Suppressor macrophage treated with lipopolysaccharide for 4 hours (primary cell): ENCODE data around the gene USP19.
A peak's percentile ranks its signal among the peaks of the same experiment; 100 is the strongest.

Experiments
- DNase-seq: peaks from one replicate; pipeline ENCODE4 v3.0.0-alpha.2; 2020

The USP19 gene, protein sequence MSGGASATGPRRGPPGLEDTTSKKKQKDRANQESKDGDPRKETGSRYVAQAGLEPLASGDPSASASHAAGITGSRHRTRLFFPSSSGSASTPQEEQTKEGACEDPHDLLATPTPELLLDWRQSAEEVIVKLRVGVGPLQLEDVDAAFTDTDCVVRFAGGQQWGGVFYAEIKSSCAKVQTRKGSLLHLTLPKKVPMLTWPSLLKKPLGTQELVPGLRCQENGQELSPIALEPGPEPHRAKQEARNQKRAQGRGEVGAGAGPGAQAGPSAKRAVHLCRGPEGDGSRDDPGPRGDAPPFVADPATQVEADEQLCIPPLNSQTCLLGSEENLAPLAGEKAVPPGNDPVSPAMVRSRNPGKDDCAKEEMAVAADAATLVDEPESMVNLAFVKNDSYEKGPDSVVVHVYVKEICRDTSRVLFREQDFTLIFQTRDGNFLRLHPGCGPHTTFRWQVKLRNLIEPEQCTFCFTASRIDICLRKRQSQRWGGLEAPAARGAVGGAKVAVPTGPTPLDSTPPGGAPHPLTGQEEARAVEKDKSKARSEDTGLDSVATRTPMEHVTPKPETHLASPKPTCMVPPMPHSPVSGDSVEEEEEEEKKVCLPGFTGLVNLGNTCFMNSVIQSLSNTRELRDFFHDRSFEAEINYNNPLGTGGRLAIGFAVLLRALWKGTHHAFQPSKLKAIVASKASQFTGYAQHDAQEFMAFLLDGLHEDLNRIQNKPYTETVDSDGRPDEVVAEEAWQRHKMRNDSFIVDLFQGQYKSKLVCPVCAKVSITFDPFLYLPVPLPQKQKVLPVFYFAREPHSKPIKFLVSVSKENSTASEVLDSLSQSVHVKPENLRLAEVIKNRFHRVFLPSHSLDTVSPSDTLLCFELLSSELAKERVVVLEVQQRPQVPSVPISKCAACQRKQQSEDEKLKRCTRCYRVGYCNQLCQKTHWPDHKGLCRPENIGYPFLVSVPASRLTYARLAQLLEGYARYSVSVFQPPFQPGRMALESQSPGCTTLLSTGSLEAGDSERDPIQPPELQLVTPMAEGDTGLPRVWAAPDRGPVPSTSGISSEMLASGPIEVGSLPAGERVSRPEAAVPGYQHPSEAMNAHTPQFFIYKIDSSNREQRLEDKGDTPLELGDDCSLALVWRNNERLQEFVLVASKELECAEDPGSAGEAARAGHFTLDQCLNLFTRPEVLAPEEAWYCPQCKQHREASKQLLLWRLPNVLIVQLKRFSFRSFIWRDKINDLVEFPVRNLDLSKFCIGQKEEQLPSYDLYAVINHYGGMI (N-terminal part only)

DNA sequence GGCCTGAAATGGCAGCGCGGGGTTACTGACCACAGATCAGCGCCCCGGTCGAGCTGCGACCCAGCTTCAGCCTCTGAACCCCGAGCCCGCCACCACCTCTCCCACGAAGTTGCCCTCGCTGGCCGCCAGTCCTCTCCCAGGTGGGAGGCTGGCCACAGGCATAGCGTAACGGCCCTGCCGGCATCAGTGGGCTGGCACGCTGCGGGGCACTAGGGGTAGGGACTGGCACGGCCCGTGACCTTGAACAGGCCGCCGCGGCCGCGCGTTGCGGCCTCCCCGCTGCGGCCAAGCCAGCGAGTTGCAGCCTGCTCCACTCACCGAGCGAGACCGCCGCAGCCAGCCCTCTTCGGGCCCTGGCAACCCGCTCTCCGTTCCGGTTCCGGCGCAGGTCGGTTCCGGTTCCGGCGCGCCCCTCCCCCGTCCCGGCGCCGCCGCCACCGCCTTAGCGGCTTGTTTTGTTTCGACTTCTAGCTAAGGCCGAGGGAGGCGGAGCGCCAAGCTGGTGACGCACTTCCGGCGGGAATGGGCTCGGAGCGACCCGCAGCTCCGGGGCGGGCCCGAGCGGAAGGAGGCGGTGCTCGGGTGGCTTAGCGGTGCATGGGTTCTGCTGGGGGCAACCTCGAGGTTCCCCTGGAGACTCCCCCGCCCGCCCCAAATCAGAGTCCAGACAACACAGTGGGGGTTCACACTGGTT lies at the start of gene USP19:
TSS of gene USP19 (minus strand) at position 386 of the 694 bp plus-strand sequence. CDS start 1,678 bp downstream, outside the sequence.
- DNase-seq = peak; percentile 97

DNA sequence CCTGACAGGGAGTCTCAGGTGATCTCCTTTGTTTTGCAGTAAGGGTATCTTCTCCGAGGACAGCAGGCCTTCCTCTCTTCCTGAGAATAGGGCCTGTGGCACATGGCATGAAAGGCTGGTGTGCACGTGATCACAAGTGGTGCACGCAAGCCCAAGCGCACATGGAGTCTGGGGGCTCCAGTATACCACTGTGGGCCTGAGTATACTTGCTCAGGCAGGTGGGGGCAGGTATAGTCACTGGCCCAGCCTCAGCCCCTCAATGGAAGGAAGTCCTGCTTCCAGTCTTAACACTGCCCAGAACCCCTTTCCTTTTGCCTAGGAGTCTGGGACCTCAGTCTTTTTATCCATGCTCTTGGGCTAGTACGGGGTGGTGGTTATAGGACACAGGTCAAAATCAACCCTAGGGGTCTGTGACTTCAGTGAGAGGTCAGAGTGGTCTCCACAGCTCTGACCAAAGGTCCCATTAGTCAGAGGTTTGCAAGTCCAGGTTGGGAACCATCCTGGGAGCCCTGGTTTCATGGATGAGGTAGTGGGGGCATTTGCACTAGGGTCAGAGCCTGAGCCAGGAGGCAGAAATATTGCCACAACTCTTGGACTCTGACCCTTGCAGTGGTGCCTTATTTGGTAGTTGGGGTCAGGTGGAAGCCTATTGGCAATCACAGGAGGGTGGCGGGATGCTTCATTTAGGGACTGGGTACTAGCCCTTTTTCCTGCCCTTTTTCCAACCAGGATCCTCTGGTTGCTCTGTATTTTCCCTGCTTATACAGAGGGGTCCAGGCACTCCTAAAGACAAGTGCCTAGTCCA lies 46.3 kb upstream of the USP19 start:
- DNase-seq = no peak

DNA sequence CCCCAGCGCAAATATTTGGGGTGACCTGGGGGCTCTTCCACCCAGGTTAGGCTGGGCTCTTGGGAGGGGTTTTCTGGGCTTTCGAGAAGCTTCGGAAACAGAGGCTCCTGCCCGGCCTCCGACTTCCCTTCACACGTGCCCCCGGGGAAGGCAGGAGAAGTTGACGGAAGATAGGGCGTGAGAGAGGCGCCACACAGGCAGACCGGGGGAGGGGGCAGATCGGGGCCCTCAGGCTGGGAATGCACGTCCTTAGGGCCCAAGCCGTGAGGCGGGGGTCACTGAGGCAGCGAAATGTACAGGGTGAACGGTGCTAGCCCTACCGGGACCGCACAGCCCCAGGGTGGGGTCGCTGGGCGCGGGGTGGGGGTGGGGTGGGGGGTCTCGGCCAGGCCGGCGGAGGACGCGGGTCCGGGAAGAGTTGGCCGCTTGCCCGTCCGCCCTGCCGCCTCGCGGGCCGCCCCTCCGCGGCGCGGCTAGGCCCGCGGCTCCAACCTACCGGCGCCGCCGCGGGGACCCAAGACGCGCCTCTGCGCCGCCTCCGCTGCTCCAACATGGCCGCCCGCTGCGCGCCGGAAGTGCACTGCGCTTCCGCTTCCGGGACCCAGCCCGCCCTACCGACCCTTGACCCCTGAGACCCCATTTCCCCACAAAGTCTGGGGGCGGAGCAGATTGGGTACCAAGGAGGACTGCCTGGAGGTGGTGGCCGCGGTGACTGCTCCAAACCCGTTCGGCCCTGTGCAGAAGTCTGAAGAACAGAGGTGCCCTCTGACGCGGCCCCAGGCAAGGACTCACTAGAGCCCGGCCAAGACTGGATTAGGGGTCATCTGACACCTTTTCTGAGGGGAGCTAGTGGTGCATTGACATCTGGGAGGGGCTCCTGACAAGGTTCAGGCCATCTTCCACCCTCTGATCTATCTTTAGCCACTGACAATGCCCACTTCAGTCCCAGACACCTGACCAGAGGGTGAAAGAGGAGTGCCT lies 45.4 kb upstream of the USP19 start, which contains the start of gene CCDC71:
TSS of gene CCDC71 (minus strand) at position 561 of the 981 bp plus-strand sequence. CDS start 2,123 bp downstream, outside the sequence.
- peak; percentile 83 for DNase-seq

DNA sequence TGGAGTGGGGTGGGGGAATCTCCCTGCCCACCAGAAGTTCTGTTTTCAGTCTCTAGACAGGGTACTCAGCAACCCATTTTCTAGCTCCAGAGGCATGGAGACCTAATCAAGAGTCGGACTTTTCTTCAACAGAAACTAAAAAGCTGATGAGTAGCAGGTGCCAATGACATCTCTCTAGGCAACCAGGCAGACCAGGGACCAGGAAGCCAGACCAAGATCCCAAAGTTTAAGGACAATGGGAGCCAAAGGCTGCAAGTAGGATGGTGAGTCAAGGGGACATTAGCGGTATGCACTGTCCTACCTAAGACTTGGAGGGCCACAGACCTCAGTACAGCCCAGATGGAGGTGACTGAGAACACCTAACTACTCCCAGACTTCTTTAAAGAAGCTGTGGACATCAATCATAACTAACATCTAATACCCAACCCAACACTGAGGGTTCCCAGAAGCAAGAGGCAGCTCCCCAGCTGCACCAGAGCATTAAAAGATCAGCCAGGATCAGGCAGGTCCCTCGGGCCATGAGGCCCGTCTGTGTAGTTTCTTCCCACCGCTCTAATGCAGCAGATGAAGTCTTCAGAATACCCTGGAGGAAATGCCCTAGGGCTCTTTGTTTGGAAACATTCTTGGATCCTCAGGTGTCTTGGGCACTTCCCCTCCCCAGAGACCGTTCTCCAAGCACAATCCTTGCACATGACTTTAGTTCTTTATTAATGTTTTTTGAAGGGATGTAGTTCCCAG lies 44.5 kb upstream of the USP19 start:
- no peak for DNase-seq

DNA sequence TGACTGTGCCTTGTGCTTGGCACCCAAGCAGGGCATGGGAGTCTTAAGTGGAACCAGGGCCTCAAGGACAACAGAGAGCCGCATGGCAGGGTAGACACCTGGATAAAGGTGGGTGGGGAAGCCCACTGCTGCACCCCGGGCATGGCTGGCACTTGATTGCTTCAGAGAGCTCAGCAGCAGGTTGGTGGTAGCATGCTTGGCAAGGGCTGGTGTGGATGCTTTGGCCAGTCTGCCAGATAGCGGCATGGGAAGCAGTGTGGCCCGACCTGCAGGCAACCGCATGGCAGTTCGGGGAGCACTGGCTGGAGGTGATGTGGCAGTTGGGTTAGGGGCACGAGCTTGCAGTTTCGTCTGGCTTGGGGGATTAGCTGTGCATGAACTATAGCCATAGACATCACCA lies 43.0 kb upstream of the USP19 start:
- DNase-seq = no peak

DNA sequence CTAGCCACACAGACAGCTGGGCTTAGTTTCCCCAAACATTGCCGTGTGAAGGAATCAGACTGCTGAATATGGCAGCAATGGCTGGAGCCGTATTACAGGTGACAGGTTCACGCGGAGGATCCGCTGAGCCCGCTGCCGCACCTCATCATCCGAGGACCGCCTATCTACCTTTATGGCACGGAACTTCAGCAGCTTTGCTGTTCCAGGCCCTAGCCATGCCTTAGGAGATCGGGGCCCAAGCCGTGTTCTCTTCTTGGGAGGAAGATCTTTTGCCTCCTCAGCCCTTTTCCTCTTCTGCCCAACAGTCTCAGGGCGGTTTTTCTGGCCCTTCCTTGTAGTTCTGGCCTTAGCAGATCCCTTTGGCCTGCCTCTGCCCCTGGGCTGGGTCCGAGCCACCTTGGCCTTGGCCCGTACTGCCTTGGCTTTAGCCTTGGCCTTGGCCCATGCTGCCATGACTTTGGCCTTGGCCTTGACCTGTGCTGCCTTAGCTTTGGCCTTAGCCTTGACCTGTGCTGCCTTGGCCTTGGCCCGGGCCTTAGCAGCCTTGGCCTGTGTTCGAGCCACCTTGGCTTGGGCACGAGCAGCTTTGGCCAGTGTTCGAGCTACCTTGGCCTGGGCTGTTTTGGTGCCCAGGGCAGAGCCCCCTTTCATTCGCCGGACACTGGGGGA lies 42.3 kb upstream of the USP19 start:
- no peak for DNase-seq

DNA sequence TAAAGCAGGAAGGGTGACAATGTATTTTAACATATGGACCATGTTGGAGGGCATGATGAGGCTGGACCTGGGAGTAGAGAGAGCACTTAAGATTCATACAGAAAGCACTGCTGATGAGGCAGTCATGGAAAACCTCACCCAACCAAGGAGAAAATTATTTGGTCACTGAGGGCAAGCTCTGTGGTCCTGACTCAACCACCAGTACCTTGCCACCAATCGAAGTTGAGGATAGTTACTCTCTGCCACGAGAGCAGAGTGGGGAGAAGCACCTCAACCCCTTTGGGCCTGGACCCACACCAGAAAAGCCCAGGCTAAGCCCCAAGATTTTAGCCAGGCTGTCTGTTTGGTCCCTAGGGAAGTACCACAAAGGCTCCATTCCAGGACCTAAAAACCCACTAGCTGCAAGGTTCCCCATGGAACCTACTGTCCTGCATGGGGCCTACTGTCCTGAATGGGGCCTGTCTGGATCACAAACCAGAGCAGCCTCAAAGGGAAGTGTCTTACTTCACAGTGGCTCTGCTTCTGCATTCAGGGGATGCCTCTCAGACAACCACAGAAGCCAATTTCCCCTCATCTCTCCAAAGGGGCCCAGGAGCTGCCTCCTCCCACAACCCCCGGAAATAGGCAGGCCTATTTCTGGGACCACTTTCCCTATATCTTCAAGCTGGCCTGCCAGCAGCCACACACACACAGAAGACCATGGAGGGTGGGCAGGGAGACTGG lies 41.3 kb upstream of the USP19 start:
- no peak for DNase-seq

DNA sequence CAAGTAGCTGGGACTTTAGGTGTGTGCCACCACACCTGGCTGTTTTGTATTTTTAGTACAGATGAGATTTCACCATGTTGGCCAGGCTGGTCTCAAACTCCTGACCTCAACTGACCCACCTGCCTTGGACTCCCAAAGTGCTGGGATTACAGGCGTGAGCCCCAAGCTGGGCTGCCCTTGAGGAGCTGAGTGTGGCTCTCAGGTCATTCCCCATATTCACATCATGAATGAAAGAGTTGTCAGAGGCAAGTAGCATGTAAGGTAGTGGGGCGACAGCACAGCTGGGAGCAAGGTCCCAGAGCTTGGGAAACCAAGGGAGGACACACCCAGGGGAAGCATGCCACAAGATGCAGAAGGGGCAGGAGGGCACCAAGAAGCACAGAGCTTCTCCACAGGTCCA lies 40.6 kb upstream of the USP19 start:
- no peak for DNase-seq

DNA sequence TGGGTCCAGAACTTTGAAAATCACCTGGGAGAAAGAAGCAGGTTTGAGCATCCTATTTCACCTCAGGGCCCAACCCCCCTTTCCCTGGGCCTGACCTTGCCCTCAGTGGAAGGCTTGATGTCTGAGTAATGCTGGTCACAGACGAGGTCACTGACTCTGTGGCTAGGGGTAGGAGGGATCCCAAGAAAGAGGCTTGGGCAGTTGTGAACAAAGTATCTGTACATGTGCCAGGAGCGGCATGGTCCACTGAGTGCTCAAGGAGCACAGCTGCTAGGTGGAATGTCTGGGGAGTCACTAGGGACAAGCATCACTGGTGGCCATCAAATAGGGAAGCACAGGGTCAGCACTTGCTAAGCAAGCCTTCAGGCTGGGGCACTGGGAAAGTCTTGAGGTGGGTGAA lies 38.2 kb upstream of the USP19 start:
- no peak for DNase-seq

DNA sequence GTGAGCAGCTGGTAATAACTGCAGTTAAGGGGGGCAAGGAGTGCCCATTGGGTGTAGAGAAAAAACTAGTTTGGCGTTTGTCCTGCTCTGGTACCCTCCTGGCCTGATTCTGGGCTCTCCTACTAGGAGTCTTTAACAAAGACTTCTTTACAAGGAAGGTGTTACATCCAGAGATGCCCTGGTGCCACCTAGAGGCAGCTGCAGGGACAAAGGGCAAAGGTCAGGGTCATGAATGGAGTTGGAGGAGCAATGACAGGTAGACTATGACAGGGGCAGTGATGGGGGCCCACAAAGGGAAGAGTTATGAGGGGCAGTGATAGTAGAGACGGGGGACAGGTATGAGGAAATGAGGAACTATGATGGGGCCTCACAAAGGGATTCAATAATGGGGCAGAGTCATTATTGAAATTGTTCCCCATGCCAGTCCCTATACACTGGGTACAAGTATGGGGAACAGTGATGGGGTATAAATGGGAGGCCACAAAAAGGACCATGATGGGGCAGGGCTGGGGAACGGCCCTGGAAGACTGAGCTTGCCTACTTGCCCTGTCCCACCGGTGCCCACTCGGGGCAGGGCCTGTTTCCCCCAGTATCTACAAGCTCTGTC lies 37.6 kb upstream of the USP19 start:
- peak; percentile 53 for DNase-seq

DNA sequence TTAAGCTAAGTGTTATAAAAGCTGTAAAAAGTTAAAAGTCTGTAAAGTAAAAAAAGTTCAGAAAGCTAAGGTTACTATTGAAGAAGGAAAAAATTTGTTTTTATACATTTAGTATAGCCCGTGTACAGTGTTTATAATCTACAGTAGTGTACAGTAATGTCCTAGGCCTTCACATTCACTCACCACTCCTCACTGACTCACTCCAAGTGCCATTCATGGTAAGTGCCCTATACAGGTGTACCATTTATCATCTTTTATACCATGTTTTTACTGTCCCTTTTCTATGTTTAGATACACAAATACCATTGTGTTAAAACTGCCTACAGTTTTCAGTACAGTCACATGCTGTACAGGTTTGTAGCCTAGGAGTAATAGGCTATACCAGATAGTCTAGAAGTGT lies 36.7 kb upstream of the USP19 start:
- no peak for DNase-seq

DNA sequence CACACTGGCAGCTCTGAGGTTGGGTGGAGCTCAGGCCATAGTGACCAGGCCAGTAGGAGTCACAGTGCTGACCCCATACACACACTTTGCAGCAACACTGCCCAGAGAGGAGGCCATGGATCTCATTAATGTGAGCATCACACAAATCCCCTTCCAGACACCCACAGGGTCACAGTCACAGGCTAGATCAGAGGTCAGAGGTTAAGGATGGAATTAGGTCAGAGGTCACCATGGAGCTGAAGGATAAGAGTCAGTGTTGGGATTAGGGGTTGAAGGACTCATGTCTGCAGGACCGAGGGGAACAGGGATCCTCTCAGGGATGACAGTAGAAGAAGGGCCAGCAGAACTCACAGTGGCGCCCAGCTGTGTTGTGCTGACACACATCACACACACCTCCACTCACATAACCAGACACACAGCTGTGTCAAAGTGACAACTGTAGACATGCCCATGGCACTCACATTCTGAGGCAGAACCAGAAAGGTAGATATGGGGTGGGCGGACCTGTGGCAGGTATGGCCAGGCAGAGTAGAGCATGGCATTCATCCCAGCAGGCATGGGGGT lies 32.8 kb upstream of the USP19 start:
- DNase-seq = no peak

DNA sequence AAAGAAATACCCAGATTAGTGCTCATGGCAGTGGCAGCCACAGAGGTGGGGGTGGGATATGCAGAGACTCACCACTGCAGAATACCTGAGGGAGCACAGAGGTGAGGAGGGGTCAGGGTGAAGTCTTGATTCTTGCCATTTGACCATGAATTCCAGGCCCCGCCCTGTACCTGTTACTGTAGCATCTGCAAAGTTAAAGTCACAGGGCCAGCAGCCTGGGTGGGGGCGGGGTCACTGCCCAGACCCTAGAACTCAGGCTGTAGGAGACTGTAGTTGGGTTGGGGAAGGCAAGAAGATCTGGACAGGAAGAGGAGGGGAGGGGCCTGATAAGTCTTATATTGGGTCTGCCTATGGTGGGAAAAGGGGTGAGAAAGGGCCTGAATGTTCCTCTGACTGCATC lies 31.0 kb upstream of the USP19 start:
- DNase-seq = no peak

DNA sequence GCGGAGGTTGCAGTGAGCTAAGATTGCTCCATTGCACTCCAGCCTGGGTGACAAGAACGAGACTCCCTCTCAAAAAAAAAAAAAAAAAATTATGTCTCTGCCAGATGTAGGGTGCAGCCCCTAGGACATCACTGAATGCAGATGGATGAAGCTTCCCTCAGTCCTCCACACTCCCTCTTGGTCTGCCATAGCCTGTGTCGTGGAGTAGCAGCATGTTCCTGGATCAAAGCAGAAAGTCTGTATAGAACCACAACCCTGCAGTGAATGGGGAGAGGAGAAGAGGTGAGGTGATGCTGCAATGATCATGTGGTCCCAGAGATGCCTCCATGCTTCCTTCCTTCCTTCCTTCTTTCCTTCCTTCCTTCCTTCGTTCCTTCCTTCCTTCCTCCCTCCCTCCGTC lies 27.5 kb upstream of the USP19 start:
- no peak for DNase-seq

DNA sequence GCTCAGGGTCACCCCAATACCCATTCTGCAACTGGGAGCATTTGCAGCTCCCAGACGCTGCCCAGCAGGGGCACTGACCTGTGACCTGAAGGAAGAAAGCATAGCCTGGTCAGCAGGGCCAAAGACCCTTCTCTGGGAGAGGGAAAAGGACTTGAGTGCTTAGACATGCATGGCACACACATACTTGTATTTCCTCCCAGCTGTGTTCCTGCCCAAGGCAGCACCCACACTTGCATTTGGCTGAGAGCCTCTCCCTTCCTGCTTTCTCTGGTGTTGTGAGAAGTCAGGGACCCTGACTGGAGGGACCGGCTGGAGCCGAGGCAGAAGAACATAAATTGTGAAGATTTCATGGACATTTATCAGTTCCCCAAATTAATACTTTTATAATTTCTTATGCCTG lies 19.5 kb upstream of the USP19 start:
- no peak for DNase-seq

DNA sequence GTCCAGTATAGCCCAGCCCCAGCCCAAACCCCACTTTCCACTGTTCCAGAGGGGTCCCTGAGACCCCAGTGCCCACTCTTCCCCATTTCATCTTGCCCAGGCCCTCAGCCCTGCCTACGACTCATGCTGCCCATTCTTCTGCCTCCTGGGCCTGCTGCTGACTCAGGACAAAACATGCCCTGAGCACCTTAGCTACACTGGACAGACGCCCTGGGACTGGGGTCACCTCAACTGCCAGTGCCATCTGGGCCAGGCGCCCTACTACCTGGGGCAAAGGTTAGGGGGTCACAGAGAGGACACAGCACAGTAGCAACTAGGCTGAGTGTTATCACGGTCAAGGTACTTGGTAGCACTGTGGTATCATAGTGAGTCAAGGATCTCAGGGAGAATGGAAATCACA lies 14.9 kb upstream of the USP19 start:
- no peak for DNase-seq

DNA sequence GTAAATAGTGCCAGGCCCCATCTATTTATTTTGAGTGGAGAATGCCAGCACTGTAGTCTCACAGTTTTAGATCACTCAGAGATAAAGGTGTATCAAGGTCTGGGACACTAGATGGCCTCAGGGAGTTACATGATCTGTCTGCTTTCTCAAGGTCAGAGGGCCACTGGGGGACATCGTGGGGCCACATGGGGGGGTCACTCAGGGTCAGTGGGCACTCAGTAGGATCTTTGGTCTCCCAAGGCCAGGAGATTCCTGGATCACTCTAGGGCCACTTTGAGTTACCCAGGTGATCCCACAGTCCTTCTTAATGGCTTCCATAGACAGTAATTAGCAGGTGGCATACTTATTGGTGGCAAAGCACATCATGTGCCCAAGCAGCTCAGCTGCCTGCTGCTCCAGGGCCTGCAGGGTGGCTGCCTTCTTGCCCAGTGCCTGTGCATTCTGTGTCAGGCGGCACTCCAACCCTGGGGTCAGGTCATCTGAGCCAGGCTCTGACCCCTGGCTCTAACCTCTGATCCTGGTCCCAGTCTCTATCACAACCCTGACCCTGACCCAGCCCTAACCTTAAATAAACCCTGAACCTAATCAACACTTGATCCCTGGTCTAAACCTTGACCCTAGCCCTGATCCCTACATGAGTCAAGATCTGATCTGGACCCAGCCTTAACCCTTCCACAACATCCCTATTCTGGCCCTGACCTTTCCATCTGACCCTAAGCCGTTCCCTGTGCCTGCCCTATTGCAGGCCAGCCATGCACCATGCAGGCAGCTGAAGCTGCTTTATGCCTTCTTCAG lies 14.0 kb upstream of the USP19 start:
- no peak for DNase-seq
